Activated CD4-positive, alpha-beta T cell treated with anti-CD3 and anti-CD28 coated beads, Interleukin-2, amount 10 ng/mL, durations not matched to agents 7 days and 5 days (primary cell): ENCODE measurements around the gene SLC7A6. TPM values are rescaled to one million over a fixed set of nuclear protein-coding genes. Genes with fewer than 3 reads are reported as not detected.

Experiments used
- CTCF ChIA-PET: fragments of 350-600 bp; sonication (Branson Sonifier 250); formaldehyde crosslinking; loops from one replicate; lab custom pipeline; 2021; ENCODE audit warnings: antibody characterized with exemption; lab: Charles Lee
- POLR2A ChIA-PET: fragments of 350-600 bp; sonication (Branson Sonifier 250); formaldehyde crosslinking; loops from one replicate; lab custom pipeline; 2021; ENCODE audit warnings: antibody characterized with exemption; lab: Charles Lee
- DNase-seq: peaks from one replicate; pipeline ENCODE4 v3.0.0-alpha.2; 2020
- H3K27ac Mint-ChIP-seq: one replicate; pipeline ENCODE4 v1.8.0; 2021; ENCODE audit warnings: mild to moderate bottlenecking, moderate library complexity, mixed read lengths
- H3K27me3 Mint-ChIP-seq: one replicate; pipeline ENCODE4 v1.8.0; 2021; ENCODE audit warnings: mixed read lengths
- H3K36me3 Mint-ChIP-seq: one replicate; pipeline ENCODE4 v1.8.0; 2021; ENCODE audit warnings: low read depth, mixed read lengths
- H3K4me1 Mint-ChIP-seq: one replicate; pipeline ENCODE4 v1.8.0; 2021; ENCODE audit warnings: mixed read lengths
- H3K4me3 Mint-ChIP-seq: one replicate; pipeline ENCODE4 v1.8.0; 2021; ENCODE audit warnings: mild to moderate bottlenecking, moderate library complexity, mixed read lengths
- H3K9me3 Mint-ChIP-seq: one replicate; pipeline ENCODE4 v1.8.0; 2021; ENCODE audit warnings: mixed read lengths
- total RNA-seq, 2 experiments: library from RNA; stranded (reverse); gene quantifications; one replicate each; pipeline ENCODE4 v1.2.3, GENCODE V29; 2021

Gene SLC7A6
- total RNA-seq, 2 experiments from 2014 or later = 116 to 130 TPM

DNA sequence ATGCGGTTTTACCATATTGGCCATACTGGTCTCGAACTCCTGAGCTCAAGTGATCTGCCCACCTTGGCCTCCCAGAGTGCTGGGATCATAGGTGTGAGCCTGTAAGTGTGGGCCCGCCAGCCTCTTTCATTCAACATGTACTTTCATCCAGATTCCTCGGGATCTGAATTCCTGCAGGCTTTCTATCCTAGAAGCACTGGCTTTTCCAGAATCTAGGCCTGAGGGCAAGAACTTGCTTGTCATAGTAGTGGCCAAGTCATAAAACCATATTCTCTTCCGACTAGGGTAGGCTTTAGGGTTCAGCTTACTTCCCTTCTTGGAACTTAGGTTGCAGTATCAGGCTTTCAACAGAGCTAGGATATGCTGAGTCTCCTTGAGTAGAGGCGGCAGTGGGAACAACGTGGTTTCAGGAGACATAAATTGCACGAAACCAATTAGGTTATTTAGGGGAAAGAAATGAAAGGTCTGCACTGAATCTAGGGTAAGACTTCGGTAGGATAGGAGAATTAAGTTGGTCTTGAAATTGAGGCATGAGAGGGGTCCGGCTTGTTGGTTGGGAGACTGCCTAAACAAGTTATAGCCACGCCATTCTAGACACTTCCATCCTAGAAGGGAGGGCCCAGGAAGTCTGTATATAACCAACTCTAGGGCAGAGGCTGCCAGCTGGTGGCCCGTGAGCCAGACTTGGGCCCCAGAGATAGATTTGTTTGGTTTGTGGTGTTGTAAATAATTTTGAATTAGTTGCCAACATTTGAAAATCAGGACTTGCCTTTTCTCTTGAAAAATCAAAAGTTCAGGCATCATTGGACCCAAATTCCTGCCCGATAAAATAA, 15.6 kb downstream of the SLC7A6 start:
- H3K36me3 Mint-ChIP-seq = peaks cover 67% of the 10 kb centered on the region
- POLR2A ChIA-PET = no interaction called here

DNA sequence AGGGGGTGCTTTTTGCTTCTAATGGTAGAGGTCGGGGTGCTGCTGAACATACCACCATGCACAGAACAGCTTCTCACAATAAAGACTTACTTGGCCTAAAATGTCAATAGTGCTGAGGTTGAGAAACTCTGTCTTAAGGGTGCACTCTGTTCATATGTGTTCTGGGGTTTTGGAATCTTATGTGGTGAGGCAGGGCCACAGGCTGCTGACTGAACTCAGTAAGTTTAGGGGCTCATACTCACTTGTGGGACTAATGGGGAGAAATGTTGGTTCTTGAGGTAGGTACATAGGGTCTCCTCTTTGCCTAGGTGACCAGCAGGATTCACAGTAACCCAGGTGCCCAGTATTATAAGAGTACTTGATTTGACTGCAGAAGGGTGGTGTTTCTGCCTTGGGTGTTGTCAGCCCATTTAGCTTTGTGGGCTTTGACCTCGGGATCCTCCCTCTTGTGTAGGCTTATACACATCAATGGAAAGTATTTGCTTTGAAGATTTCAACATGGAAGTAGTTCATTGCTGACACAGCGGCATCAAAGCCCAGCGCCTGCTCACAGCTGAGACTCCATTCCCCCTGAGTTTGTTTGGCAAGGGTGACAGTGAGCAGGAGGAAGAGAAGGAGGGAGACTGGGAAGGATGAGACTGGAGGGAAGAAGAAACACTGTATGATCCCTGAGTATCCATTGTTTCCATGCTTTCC, 17.2 kb downstream of the SLC7A6 start:
- Mint-ChIP-seq H3K36me3 (peaks cover 61% of the 10 kb centered on the region), H3K4me1 (peaks cover 73% of the 10 kb centered on the region), H3K27me3 (no peaks in the 10 kb centered on the region), H3K27ac (peak overlapping the region; percentile 88), H3K9me3 (no peaks in the 10 kb centered on the region), H3K4me3 (peak overlapping the region; percentile 10)
- ChIA-PET CTCF (interaction anchor here (1.2 to 2.9 kb wide), 2 partner anchors 9 to 17 kb away, joined by 3 to 22 read pairs; partner anchors contain the start of gene SLC7A6), POLR2A (no interaction called here)
- peak; percentile 49 for DNase-seq

More for the DNA sequence above, 15.6 kb downstream of the SLC7A6 start:
- Mint-ChIP-seq H3K4me1 (peaks cover 74% of the 10 kb centered on the region), H3K9me3 (no peaks in the 10 kb centered on the region), H3K27me3 (no peaks in the 10 kb centered on the region), H3K27ac (peak overlapping the region; percentile 59), H3K4me3 (no peak overlapping the region)
- CTCF ChIA-PET = interaction anchor here (1.0 to 3.1 kb wide), 4 partner anchors 12 to 20 kb away, joined by 3 to 22 read pairs (median 11); partner anchors contain the start of gene SLC7A6
- no peak for DNase-seq

DNA sequence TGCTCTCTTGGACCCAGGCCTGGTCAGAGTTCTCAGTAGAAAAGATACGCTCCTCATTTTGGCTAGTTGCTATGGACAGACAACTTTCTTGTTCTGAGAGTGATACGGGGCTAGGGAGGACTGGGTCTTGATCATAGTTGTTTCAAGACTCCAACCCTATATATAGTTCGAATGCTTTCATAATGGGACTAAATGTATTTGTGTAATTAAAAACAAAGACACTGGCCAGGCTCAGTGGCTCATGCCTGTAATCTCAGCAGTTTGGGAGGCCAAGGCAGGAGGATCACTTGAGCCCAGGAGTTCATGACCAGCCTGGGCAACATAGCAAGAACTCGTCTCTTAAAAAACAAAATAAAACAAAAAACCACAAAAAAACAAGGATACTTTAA, 17.7 kb downstream of the SLC7A6 start:
- no peak for DNase-seq
- ChIA-PET CTCF (interaction anchor here (1.2 kb wide), 1 partner anchor 10 kb away, joined by 3 read pairs; no protein-coding TSS in a partner anchor), POLR2A (no interaction called here)
- Mint-ChIP-seq H3K27ac (peak overlapping the region; percentile 88), H3K4me1 (peaks cover 76% of the 10 kb centered on the region), H3K27me3 (no peaks in the 10 kb centered on the region), H3K4me3 (no peak overlapping the region), H3K36me3 (peaks cover 61% of the 10 kb centered on the region), H3K9me3 (no peaks in the 10 kb centered on the region)

DNA sequence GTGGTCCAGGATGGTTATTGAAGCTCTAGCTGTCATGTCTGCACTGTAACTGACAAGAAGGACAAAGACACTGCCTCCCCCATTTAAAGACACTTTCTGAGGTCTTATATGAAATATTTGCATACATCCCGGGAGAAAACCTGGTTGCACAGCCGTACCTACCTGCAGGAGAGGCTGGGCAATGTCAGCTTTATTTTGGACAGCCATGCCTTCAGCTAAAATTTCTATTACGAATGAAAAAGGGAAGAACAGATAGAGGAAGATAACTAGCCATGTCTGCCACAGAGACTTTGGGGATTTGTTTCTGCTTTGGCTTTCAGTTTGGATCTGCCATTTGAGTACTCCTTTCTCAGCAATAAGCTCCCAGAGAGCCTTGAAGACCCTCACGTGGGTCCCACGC, 19.0 kb downstream of the SLC7A6 start:
- Mint-ChIP-seq H3K9me3 (no peaks in the 10 kb centered on the region), H3K27ac (peak overlapping the region; percentile 83), H3K36me3 (peaks cover 71% of the 10 kb centered on the region), H3K4me3 (peak overlapping the region; percentile 72), H3K27me3 (no peaks in the 10 kb centered on the region), H3K4me1 (peaks cover 89% of the 10 kb centered on the region)
- CTCF ChIA-PET = interaction anchor here (1.0 to 8.9 kb wide), 9 partner anchors 9 to 85 kb away, joined by 3 to 54 read pairs (median 8); partner anchors contain the start of gene SLC7A6
- POLR2A ChIA-PET = no interaction called here
- no peak for DNase-seq

DNA sequence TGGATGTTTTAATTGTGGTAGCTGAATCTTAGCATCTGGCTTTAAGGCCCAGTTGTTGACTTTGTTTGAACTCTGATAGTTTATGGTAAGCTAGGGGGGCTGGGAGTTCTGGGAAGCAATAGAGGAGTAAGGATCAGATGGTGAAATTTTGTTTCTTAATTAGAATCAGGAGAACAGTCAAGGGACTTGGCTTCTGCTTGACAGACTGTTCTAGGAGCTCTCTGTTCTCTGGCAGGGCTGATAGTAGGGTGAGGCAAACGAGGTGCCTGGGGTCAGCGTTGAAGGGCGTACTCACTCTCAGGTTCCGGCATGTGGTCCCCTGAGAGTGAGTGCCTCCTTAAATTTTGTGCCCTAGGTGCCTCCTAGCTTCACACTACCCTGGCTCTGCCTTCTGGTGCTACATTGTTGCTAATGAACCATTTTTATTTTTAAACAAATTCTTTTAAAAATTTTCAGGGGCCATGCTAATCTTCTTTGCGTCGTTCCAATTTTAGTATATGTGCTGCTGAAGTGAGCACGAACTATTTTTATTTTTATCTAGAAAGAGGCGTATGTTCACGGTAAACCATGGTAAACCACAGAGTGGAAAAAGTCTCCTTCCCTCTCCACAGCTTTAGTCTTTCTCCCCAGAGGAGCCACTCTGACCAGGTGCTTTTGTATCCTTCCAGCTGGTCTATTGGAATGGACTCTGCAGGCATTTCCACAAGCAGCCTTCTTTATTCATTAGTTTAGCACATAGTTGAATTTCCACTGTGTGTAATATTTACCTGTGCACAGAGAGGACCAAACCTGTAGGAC, 19.7 kb downstream of the SLC7A6 start:
- peak overlapping the region; percentile 83 for H3K27ac Mint-ChIP-seq
- H3K4me1 Mint-ChIP-seq = peaks cover 94% of the 10 kb centered on the region
- H3K4me3 Mint-ChIP-seq = peak overlapping the region; percentile 72
- no peaks in the 10 kb centered on the region for H3K9me3 Mint-ChIP-seq
- no peaks in the 10 kb centered on the region for H3K27me3 Mint-ChIP-seq
- peaks cover 72% of the 10 kb centered on the region for H3K36me3 Mint-ChIP-seq
- CTCF ChIA-PET = interaction anchor here (0.6 to 8.9 kb wide), 10 partner anchors 8 to 221 kb away, joined by 3 to 54 read pairs (median 7); partner anchors contain the start of gene SLC7A6
- POLR2A ChIA-PET = interaction anchor here (0.6 kb wide), 1 partner anchor 50 kb away, joined by 3 read pairs; no protein-coding TSS in a partner anchor
- DNase-seq = peak; percentile 22

DNA sequence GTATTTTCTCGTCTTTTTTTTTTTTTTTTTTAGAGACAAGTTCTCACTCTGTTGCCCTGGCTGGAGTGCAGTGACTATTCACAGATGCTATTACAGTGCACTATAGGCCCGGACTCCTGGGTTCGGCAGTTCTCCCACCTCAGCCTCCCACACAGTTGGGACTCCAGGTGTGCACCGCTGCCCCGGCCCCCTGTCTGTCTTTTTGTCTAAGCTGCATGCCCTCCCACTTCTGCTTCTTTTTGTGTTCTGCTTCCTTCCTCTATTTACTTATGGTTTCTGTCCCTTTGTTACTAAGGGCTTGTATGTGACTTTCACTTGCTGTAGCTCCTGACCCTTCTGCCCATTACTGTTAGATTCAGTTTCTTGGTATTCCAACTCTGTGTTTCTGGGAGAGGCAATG, 20.5 kb downstream of the SLC7A6 start:
- Mint-ChIP-seq H3K27ac (peak overlapping the region; percentile 83), H3K36me3 (peaks cover 72% of the 10 kb centered on the region), H3K9me3 (no peaks in the 10 kb centered on the region), H3K27me3 (no peaks in the 10 kb centered on the region), H3K4me3 (peak overlapping the region; percentile 72), H3K4me1 (peaks cover 95% of the 10 kb centered on the region)
- no peak for DNase-seq
- ChIA-PET POLR2A (no interaction called here), CTCF (interaction anchor here (0.6 to 8.9 kb wide), 8 partner anchors 10 to 220 kb away, joined by 3 to 54 read pairs (median 12); partner anchors contain the start of gene SLC7A6)

DNA sequence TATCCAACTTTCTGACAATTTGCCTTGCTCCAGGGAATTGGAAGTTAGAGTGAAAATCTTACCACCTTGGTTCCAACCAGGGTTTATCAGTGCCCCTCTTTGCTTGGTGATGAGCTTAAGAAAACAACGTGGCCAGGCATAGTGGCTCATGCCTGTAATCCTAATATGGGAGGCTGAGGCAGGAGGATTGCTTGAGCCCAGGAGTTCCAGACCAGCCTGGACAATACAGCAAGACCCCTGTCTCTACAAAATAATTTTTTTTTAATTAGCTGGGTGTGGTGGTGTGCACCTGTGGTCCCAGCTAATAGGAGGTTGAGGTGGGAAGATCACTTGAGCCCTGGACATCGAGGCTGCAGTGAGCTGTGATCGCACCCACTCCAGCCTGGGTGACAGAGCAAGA, 21.4 kb downstream of the SLC7A6 start:
- Mint-ChIP-seq H3K27ac (peak overlapping the region; percentile 83), H3K36me3 (peaks cover 72% of the 10 kb centered on the region), H3K4me3 (peak overlapping the region; percentile 72), H3K4me1 (peaks cover 98% of the 10 kb centered on the region), H3K9me3 (no peaks in the 10 kb centered on the region), H3K27me3 (no peaks in the 10 kb centered on the region)
- no peak for DNase-seq
- ChIA-PET POLR2A (interaction anchor here (0.7 kb wide), 1 partner anchor 25 kb away, joined by 3 read pairs; the partner anchor contains the start of genes PRMT7 and SLC7A6OS), CTCF (interaction anchor here (1.7 to 8.9 kb wide), 7 partner anchors 9 to 25 kb away, joined by 4 to 54 read pairs (median 15); partner anchors contain the start of genes PRMT7, SLC7A6 and SLC7A6OS)

DNA sequence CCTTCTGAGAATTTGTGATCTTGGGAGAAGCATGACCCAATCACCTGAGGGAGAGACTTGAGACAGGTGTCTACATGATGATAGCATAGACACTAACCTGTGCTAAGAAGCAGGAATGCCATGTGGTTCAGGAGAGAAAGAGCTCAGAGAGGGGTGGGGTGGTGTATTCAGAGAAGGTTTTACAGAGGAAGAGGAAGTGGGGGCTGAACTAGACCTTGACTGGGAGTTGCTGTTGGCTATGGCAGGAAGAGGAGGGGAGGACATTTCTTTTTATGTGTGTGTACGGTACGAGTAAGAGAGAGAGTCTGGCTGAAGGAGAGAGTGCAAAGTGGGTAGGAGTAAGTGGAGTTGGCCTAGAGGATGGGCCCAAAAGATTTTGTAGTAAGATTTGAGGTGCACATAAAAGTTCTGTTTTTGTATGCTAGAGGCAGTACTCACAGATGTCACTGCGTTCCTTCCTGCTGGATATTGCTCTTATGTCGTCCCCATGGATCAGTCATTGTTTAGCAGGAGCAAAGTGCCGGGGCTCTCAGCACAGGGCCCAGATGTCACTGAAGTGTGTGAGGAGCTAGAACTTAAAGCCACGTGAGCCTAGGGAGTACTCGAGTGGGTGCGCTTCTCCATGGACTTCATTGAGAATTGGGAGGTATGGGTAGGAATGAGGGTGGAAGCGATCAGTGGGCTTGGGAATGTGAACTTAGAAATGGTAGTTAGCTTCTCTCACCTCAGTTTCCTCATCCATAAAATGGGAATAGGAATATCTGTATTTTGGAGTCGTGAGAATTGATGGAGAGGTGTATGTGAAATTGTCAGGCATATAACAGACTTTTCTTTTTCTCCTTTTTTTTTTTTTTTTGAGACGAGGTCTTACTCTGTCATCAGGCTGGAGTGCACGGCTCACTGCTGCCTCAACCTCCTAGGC, 22.1 kb downstream of the SLC7A6 start:
- POLR2A ChIA-PET = interaction anchor here (0.7 kb wide), 1 partner anchor 25 kb away, joined by 3 read pairs; the partner anchor contains the start of genes PRMT7 and SLC7A6OS
- H3K27ac Mint-ChIP-seq = peak overlapping the region; percentile 83

DNA sequence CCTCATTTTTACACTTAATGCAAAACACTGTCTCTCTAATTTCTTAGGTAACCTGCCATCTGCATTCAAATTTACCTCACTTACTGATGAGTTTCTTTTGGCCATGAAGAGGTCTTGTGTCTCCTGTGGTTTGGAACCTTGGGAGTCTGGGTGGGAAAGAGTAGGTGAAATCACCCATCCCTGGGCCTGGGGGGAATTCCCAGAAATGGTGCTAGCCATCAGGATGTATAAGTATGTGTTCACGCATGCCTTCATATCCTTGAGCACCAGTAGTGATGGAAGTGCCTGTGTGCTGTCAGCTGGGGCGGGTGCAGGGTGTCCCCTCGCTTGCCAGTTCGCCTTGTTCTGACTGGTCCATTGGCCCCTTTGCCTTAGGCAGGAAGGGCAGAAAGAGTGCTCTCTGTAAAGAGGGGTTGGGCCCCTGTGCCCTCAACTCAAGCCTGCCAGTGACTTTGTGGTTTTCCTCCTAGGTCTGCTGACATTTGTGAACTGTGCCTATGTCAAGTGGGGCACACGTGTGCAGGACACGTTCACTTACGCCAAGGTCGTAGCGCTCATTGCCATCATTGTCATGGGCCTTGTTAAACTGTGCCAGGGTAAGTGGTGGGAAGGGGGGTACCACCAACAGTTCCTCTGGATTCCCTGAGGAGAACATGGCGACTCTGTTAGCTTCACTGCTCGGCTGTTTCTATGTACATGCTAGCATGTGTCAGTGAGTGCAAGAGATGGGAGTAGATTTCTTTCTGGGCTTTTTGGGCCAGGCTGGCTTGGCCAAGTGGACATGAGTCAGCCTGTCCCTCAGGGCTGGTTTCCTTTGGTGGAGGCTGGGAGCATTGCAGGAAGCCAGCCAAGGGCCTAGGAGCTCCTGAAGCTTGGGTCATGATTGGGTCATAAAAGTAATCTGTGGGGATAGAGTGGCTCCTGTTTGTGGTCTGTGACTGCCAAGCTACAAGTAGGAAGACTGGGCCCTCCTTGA, 23.2 kb downstream of the SLC7A6 start:
- Mint-ChIP-seq H3K27me3 (no peaks in the 10 kb centered on the region), H3K4me1 (peaks cover 97% of the 10 kb centered on the region), H3K36me3 (peaks cover 70% of the 10 kb centered on the region), H3K27ac (peak overlapping the region; percentile 83), H3K9me3 (no peaks in the 10 kb centered on the region), H3K4me3 (peak overlapping the region; percentile 72)
- ChIA-PET POLR2A (no interaction called here), CTCF (interaction anchor here (1.1 to 8.9 kb wide), 8 partner anchors 9 to 196 kb away, joined by 3 to 54 read pairs (median 6); partner anchors contain the start of genes PRMT7, SLC7A6 and SLC7A6OS)
- peak; percentile 65 for DNase-seq

More for the DNA sequence above, 22.1 kb downstream of the SLC7A6 start:
- peak overlapping the region; percentile 72 for H3K4me3 Mint-ChIP-seq
- peak; percentile 67 for DNase-seq
- no peaks in the 10 kb centered on the region for H3K27me3 Mint-ChIP-seq
- H3K36me3 Mint-ChIP-seq = peaks cover 72% of the 10 kb centered on the region
- no peaks in the 10 kb centered on the region for H3K9me3 Mint-ChIP-seq
- H3K4me1 Mint-ChIP-seq = peaks cover 98% of the 10 kb centered on the region
- CTCF ChIA-PET = interaction anchor here (0.6 to 8.9 kb wide), 7 partner anchors 9 to 25 kb away, joined by 3 to 54 read pairs (median 8); partner anchors contain the start of genes PRMT7, SLC7A6 and SLC7A6OS

DNA sequence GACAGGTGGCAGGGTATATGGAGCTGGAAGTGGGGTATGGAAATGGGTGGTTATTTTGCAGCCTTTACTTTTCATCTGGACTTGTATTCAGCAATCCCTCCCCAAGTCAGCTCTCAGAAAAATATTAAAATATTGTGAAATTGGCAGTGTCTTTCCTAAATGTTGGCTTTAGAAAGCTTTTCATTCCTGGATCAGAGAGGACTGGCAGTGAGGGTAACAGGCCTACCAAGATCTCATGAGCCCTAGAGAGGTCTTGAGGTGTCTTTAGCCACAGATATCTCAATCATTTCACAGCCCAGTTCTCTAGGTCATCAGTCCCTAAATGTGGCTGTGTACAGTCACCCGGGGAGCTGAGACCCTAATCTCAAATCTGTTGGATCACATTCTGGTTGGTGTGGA, 23.9 kb downstream of the SLC7A6 start:
- CTCF ChIA-PET = interaction anchor here (1.1 to 8.9 kb wide), 9 partner anchors 10 to 197 kb away, joined by 3 to 54 read pairs (median 6); partner anchors contain the start of genes PRMT7, SLC7A6 and SLC7A6OS
- DNase-seq = no peak
- peak overlapping the region; percentile 83 for H3K27ac Mint-ChIP-seq
- H3K27me3 Mint-ChIP-seq = no peaks in the 10 kb centered on the region
- peaks cover 94% of the 10 kb centered on the region for H3K4me1 Mint-ChIP-seq
- peaks cover 68% of the 10 kb centered on the region for H3K36me3 Mint-ChIP-seq
- POLR2A ChIA-PET = no interaction called here
- peak overlapping the region; percentile 72 for H3K4me3 Mint-ChIP-seq
- no peaks in the 10 kb centered on the region for H3K9me3 Mint-ChIP-seq
